ENCODE data around the gene RAB39B. TPM values are rescaled to one million over a fixed set of nuclear protein-coding genes. Genes with fewer than 3 reads are reported as not detected.

RAB39B gene
- total RNA-seq, 1 donor from 2014 or later: 8.4 TPM

DNA sequence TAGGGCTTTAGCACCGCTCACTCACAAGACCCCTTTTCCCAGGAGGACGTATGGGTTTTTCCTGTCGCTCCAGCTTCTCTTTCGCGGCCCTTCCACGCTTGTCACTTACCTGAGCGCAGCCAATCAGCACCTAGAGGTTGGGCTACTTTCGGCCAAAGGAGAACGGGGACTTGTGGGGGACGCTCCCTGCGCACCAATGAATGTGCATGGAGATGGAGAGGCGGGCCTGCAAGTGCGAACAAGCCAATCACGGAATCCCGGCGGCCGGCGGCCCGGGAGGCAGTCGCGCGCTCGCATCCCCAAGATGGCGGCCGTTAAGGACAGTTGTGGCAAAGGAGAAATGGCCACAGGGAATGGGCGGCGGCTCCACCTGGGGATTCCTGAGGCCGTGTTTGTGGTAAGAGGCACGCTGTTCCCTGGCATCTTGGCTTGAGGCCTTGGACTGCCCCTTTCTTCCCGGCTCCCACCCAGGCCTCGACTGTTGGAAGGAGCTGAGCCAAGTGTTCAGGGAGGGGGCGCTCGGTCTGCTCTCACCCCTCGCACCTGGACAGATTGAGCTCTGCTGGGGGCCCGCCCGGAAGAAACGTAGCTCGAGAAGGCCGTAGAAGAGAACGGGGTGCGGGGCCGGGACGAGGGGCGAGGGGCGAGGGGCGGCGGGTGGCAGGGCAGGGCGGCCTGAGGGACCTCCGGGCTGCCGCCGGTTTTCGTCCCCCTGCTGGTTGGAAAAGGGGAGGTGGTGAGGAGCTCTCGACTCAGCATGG is 47.9 kb downstream of the RAB39B start, which contains the start of gene VBP1:
Gene VBP1, plus strand, starts transcription at position 282 of the 761 bp plus-strand sequence. Its CDS starts 23 bp downstream, at position 305.
- intact Hi-C loops (cut with micrococcal nuclease): loop anchor here (1.0 to 5.0 kb wide), 3 partner anchors 48 to 146 kb away; partner anchors contain the start of genes BRCC3, CMC4, MTCP1 and RAB39B

DNA sequence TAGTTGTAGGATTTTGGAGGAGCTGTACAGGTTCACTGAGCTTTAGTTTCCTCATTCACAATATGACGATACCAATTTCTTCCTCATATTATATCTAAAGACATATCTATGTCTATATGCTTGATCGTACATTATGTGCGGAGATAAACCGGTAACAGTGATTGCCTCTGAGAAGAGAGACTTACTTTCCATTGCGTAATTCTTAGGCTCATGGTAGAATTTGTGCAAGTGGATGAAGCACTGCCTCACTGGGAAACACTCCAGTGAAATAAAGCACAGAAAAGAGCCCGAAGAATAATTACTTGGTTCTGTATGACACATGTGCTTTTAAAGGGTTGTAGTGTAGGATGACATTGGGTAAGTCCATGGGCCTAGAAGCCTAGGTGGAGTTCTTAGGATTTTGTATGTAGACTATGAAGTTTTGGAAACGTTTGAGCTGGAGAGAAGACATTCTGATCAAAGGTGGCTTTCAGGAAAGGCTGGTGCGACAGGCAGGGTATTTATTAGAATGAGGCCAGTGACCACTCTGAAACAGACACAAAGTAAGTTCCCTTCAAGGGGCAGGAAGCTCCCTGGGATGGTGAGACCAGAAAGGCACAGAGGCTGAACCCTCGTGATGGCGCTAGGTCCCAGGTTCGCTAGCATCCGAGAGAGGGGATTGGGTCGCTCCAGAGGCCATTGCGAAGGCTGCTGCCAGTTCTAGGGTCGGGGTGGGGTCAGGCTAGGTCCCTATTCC is 48.7 kb downstream of the RAB39B start:
- intact Hi-C loops (cut with micrococcal nuclease): loop anchor here (1.0 to 5.0 kb wide), 3 partner anchors 49 to 145 kb away; partner anchors contain the start of genes BRCC3, CMC4, MTCP1 and RAB39B

DNA sequence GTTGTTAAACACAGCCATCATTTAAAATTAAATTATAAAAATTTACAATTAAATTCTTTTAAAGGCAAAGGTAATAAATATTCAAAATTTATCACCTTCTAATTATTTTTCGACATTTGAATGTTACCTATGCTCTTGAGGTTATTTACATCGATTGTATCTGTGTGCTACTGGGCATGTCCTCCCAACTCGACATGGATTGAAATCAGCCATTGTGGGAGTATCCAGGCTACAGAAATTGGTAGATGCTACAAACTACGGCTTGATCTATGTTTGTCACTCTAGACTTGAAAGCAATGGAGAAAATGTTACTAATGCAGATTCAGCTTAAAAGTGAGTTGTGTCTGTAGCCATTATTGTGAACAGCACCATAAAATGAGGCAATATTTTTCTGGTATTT is 50.6 kb downstream of the RAB39B start:
- intact Hi-C loops (cut with micrococcal nuclease): no loop called here

DNA sequence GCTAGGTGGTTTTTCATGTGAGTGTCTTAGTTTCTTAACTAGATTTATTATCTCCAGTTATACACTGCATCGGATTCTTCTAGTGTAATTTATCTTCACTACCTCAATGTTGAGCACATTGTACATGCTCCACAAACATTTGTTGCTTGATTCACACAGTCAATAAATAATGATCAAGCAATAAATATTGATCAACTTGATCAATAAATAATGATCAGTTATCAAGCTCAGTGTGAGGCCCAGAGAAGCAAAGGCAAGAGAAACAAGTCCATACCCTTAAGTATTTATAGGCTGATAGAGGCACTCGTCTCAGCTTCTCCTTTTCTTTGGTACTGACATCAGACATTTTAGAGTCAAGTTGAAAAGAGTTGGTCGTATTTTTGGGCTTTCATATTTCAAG is 53.1 kb downstream of the RAB39B start:
- intact Hi-C loops (cut with micrococcal nuclease): no loop called here

Other genes with a start within 250 kb of the RAB39B start
- gene F8, start 241.8 kb downstream of the RAB39B start, total RNA-seq: 4.7 and 5.1 TPM in 2 replicates
- gene FUNDC2, start 237.6 kb downstream of the RAB39B start, total RNA-seq: 51.2 and 54.4 TPM in 2 replicates
- gene CMC4, start 193.4 kb downstream of the RAB39B start, total RNA-seq: 4.8 and 6.3 TPM in 2 replicates
- 12.1 and 15.0 TPM in 2 replicates for gene MTCP1, start 193.4 kb downstream of the RAB39B start, total RNA-seq
- 30.3 and 32.8 TPM in 2 replicates for gene BRCC3, start 193.0 kb downstream of the RAB39B start, total RNA-seq
- 63.8 and 69.1 TPM in 2 replicates for gene VBP1, start 48.0 kb downstream of the RAB39B start, total RNA-seq
- gene CLIC2, start 70.1 kb upstream of the RAB39B start, total RNA-seq: 0.52 and 1.1 TPM in 2 replicates
- gene F8A2, start 117.6 kb upstream of the RAB39B start, total RNA-seq: not detected in 2 replicates
- 25.3 and 29.6 TPM in 2 replicates for gene F8A3, start 194.1 kb upstream of the RAB39B start, total RNA-seq

Data from T-helper 2 cell treated with Interferon-gamma antibody and Interleukin-4, amounts not matched to agents 100 ng/mL and 5 ng/mL, for 36 hours (primary cell).